IMR-90 (cell line): ENCODE results near the gene IRGQ.

ENCODE experiments used
- MAFK ChIP-seq: IDR thresholded peaks from 2 replicates; pipeline ENCODE4 v1.6.1; 2012; ENCODE audit warnings: low read depth, low read length, improper control_type of control experiment
- MAZ ChIP-seq: IDR thresholded peaks from 2 replicates; pipeline ENCODE4 v1.6.1; 2012; ENCODE audit warnings: low read depth, mild to moderate bottlenecking, low read length, improper control_type of control experiment, moderate library complexity, borderline replicate concordance
- POLR2A ChIP-seq: IDR thresholded peaks from 2 replicates; pipeline ENCODE4 v1.6.1; 2012; ENCODE audit warnings: mild to moderate bottlenecking, low read depth, low read length
- SMC3 ChIP-seq: fragments of 150-350 bp; IDR thresholded peaks from 2 replicates; pipeline ENCODE4 v1.6.1; 2016; ENCODE audit warnings: low read depth, mild to moderate bottlenecking, antibody characterized with exemption, low read length, moderate library complexity
- TF ChIP-seq, protein P1 (sequence below): conservative IDR thresholded peaks from 2 replicates; pipeline ENCODE4 v1.5.1; 2012; ENCODE audit warnings: mild to moderate bottlenecking, low read depth, low read length, improper control_type of control experiment

GRCh38 chr19:43552616-43553015, 43.3 kb downstream of the IRGQ start:
- TF ChIP-seq, protein P1, sequence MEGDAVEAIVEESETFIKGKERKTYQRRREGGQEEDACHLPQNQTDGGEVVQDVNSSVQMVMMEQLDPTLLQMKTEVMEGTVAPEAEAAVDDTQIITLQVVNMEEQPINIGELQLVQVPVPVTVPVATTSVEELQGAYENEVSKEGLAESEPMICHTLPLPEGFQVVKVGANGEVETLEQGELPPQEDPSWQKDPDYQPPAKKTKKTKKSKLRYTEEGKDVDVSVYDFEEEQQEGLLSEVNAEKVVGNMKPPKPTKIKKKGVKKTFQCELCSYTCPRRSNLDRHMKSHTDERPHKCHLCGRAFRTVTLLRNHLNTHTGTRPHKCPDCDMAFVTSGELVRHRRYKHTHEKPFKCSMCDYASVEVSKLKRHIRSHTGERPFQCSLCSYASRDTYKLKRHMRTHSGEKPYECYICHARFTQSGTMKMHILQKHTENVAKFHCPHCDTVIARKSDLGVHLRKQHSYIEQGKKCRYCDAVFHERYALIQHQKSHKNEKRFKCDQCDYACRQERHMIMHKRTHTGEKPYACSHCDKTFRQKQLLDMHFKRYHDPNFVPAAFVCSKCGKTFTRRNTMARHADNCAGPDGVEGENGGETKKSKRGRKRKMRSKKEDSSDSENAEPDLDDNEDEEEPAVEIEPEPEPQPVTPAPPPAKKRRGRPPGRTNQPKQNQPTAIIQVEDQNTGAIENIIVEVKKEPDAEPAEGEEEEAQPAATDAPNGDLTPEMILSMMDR = no peak
- TF ChIP-seq MAZ (no peak), SMC3 (no peak), POLR2A (no peak), MAFK (no peak)
